Measurements from ENCODE around the gene PYCR2.
"Not testable (repeated sequence)": the region's sequence is repeated elsewhere in the genome, so short reads cannot be mapped to it uniquely, and the experiment has no call there.

The PYCR2 gene

DNA sequence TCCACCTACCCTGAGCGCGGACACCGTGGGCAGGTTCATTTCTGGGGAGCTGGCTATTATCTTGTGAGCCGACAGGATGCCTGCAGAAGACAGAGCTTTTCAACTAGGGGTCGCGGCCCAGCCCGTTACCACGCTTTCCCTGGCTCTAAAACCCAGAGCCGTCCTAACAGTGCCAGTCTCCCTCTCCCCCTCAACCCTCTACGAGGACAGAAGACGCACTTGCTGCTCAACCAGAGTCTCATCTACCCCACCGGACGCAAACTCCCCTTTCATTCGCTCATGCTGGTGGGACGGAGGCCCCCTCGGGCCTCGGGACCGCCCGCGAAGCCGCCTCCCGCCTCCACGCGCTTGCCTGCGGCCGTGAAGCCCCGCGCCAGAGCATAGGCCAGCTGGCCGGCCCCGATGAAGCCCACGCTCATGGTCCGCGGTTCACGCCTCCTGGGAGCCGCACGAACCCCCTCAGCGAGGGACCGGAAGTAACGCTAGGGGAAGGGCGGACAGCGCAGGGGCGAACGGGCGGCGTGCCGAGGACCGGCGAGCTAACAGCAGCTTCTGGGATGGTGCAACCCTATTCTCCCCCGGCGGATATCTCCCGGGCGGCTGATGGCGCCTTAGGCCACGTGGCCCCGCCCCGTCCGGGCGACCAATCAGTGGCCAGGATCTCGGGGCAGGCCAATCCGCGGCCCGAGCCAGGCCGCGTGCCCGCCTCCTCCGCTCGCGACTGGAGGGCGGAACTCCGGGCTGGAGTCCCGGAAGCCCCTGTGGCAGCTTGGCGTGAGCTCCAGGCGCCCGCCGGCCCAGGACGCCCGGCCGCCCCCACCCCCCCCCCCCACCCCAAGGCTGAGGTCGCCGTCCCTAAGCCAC lies at the start of gene PYCR2:
PYCR2 (minus strand) TSS at position 559 of the 864 bp plus-strand sequence; CDS start at position 419, 140 bp downstream.
- peak; percentile 98 for DNase-seq

DNA sequence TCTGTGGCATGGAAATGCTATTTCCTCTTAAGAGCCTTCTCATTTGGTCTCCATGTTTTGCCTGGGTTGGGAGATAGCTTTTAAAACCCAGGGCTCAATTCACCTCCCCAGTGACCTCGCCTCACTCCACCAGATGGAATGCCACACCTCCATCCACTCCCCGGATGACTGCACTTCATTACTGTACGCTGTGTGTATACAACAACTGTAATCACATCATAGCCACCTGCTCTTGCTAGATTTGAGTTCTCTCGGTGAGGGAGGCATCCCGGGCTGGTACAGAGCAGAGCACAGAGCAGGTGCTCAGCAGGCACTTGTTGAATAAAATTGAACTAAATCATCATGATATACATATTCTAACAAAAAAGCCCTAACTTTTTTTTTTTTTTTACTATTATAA lies 49.1 kb upstream of the PYCR2 start:
- DNase-seq = peak; percentile 38

DNA sequence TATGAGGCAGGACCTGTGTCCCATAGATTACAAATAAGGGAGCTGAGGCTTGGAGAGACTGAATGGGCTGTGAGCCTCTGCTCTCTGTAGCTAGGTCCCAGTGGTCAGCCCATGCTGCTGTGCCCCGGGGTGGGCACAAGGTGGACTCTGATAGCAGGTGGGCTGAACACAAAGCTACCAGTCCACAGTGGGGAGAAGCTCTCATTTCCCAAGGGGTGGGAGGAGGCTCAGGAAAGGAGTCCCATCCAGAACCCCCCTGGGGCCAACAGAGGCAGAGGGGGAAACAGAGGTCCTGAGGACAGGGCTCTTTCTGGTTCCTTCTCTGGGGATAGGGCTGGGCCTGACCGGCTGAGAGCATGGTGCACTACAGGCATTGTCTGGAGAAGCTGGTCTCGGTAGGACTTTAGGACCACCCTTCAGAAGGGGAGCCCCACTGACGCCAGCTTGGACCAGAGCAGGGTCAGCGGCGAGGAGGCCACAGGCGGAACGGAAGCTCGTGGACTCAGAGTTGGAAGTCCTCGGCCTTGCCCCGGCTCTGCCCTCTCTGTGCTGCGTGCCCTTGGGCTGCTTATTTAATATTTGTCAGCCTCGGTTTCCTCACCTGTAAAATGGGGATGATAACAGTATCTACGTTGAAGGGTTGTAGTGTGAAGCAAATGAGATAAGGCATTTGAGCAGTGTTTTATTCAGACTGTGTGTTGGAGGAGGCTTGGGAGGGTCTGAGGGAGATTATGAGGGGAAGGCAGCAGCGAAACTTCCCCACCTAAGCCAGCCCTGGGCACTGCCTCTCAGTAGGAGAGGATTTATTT lies 48.5 kb upstream of the PYCR2 start:
- no peak for DNase-seq

DNA sequence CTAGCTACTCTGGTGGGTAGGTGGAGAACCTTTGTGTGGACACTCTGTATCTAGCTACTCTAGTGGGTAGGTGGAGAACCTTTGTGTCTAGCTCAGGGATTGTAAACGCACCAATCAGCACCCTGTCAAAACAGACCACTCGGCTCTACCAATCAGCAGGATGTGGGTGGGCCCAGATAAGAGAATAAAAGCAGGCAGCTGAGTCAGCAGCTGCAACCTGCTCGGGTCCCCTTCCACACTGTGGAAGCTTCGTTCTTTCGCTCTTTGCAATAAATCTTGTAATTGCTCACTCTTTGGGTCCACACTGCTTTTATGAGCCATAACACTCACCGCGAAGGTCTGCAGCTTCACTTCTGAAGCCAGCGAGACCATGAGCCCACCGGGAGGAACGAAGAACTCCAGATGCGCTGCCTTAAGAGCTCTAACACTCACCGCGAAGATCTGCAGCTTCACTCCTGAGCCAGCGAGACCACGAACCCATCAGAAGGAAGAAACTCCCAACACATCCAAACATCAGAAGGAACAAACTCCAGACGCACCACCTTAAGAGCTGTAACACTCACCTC lies 46.6 kb upstream of the PYCR2 start:
- DNase-seq = not testable (repeated sequence)

DNA sequence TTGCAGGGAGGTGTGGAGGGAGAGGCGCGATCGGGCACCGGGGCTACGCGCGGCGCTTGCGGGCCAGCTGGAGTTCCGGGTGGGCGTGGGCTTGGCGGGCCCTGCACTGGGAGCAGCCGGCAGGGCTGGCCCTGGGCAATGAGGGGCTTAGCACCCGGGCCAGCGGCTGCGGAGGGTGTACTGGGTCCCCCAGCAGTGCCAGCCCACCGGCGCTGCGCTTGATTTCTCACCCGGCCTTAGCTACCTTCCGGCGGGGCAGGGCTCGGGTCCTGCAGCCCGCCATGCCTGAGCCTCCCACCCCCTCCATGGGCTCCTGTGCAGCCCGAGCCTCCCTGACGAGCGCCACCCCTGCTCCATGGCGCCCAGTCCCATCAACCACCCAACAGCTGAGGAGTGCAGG lies 45.7 kb upstream of the PYCR2 start:
- not testable (repeated sequence) for DNase-seq

DNA sequence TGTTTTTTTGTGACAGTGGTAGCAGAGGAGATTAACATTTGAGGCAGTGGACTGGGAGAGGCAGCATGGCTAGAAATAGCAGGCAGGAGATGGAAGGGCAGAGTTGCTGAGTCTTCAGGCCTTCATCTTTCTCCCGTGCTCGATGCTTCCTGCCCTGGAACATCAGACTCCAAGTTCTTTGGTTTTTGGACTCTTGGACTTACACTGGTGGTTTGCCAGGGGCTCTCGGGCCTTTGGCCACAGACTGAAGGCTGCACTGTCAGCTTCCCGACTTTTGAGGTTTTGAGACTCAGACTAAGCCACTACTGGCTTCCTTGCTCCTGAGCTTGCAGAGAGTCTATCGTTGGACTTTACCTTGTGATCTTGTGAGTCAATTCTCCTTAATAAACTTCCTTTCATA lies 41.2 kb upstream of the PYCR2 start:
- no peak for DNase-seq

DNA sequence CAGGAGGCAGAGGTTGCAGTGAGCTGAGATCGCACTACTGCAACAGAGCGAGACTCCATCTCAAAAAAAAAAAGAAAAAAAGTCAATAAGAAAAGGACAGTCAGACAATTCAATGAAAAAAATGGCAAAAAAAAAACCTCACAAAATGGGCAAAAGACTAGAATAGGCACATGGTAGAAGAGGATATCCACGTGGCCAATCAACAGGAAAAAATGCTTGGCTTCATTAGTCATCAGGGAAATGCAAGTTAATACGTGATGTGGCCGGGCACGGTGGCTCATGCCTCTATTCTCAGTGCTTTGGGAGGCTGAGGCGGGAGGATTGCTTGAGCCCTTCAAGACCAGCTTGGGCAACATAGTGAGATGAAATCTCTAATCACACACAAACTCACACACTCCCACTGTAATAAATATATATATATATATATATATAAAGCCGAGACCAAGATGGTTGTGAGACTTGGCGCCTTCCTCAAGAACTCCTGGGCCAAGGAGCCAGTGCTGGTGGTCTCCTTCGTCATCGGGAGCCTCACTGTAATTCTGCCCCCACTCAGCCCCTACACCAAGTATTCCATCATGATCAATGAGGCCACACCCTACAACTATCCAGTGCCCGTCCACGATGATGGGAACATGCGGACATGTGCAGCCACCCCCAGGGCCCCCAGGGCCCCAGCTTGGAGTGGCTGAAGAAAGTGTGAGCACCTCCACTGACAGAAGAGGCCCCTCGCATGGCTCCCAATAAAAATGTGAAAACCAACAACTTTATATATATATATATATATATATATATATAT lies 39.9 kb upstream of the PYCR2 start:
- no peak for DNase-seq

DNA sequence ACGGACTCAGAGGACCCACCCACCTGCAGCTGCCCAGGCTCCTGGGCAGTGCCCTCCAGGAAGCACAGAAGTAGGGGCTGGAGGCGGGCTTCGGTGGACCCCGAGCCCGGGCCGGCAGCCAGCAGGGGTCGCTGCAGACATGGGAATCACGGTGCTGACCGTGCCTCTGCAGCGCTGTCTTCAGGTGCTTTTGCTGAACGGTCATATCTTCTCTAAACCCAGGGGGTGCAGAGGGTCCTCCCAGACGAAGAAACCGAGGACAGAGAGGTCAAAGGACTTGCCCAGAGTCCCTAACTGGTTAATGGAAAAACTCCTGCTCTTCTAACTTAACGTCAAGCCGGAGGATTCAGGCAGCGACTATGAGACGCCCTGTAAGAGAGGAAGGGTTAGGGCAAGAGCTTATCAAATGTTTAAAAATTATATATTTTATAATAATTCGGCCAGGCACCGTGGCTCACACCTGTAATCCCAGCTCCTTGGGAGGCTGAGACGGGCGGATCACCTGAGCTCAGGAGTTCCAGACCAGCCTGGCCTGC lies 38.5 kb upstream of the PYCR2 start:
- peak; percentile 67 for DNase-seq

DNA sequence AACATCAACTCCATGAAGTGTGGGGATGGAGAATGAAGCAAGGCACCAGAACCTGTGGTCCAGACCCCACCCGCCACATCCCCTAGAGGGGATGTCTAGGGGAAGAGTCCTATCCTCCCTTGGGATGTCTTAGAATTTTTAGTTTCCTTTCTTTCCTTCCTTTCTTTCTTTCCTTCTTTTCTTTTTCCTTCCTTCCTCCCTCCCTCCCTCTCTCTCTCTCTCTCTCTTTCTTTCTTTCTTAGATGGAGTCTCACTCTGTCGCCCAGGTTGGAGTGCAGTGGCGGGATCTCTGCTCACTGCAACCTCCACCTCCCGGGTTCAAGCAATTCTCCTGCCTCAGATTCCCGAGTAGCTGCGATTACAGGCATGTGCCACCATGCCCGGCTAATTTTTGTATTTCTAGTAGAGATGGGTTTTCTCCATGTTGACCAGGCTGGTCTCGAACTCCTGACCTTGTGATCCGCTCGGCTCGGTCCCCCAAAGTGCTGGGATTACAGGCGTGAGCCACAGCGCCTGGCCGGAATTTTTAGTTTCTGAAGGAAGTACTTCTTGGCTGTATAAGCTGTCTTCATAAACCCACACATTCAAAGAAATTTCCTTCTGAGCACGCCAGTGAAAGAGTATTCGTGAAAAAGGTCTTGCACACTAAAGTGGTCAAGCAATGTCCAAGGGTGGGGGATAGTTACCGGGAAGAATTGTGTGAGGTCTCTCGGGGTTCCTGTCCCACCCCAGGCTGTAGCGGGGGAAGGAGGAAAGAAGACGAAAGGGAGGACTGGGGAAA lies 37.8 kb upstream of the PYCR2 start:
- DNase-seq = no peak

DNA sequence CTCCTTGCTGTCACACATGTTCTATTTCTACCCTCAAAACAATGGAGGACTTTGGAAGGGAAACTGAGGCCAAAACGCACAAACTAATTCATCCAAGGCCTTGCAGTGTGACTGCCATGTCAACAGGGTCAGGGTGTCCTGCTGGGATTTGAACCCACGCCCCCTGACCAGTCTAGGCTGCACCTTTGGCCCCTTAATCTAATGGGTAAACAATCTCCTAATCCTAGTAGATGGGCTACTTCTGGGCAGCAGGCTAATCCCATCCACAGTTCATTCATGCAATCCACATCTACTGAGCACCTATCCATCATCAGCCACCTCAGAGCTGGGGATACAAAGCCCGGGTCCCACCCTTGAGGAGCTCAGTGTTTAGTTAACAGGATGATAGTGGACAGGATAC lies 34.0 kb upstream of the PYCR2 start:
- no peak for DNase-seq

DNA sequence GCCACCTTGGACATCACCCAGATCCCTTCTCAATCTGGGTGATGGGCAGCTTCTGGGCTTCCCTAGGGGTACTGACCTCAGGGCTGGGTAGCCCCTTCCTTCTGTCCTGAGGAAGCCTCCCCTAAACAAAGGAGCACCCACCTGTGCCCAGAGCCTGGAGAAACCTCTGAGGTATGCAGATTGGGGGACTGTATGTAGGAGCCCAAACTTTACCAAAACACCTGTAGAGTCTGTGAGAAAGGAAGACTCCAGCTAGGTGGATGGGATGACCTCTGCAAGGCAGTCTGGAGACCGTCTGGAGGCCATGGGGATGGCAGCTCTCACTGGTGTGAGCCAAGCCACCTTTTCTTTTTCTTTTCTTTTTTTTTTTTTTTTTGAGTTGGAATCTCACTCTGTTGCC lies 30.7 kb upstream of the PYCR2 start:
- no peak for DNase-seq

DNA sequence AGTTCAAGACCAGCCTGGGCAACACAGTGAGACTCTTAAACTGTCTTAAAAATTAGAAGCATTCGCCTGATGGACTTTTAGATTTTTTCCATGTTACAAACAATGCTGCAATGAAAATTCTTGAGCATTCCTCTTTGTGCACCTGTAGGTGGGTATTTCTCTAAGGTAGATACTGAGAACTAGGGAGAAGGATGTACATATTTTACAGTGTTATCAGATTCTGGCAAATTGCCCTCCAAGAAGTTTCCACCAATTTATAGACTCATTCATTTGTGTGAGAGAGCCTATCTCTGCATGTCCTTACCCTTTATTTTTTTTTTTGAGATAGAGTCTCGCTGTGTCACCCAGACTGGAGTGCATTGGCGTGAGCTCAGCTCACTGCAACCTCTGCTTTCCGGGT lies 29.3 kb upstream of the PYCR2 start:
- DNase-seq = peak; percentile 28

DNA sequence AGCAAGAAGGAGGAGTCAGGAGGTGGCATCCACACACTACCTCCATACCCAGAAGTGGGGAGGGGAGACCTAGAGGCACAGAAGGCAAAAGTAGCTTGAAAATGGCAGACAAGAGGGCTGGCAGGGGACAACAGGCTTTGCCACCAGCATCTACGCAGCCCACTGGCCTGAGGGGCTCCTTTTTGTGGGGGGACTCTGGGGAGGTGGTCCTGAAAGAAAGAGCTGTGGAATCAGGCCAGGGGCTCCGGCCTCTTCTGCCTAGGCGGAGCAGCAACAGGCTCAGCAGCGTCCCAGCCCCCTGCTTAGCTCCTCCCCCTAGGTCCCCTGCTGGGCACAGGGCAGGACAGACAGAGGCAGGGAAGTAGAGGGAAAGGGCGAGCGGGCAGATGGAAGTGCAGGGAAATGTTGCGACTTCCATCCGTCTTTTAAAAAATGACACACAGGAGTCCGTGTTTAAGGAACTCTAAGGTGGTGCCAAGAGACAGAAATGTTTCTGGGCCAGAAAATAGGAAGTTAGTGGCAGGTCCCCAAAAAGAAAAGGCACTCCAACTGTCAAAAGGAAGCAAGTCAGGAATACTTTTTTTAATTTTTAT lies 27.0 kb upstream of the PYCR2 start:
- DNase-seq = peak; percentile 63

DNA sequence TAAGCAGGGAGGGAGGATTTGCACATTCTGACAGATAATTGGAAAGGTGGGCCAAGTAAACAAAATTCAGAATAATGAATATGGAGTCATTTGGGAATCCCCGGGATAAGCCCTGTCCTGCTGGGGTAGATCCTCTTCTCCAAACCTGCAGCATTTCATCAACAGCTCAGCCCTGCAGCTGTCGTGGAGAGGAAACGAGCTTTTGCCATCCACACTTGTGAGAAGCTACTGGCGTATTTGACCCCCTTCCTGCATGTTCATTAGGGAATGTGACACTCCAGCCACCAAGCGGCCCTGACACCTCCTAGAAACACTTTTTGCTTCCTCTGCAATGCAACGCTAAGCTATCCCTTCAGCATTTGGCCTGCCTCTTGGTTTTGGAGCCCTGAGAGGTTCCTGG lies 25.0 kb upstream of the PYCR2 start:
- DNase-seq = no peak

DNA sequence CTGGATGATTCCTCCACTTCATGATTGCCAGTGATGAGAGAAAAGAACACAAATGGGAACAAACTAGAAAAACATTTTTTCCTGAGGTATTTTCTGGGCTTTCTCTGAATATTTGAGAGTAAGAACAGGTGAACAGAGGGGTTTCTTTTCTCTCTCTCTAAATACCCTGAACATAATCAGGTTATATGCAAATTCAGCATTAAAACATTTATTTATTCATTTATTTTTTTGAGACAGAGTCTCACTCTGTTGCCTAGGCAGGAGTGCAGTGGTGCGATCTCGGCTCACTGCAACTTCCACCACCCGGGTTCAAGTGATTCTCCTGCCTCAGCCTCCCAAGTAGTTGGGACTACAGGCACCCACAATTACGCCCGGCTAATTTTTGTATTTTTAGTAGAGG lies 22.8 kb upstream of the PYCR2 start:
- DNase-seq = no peak

DNA sequence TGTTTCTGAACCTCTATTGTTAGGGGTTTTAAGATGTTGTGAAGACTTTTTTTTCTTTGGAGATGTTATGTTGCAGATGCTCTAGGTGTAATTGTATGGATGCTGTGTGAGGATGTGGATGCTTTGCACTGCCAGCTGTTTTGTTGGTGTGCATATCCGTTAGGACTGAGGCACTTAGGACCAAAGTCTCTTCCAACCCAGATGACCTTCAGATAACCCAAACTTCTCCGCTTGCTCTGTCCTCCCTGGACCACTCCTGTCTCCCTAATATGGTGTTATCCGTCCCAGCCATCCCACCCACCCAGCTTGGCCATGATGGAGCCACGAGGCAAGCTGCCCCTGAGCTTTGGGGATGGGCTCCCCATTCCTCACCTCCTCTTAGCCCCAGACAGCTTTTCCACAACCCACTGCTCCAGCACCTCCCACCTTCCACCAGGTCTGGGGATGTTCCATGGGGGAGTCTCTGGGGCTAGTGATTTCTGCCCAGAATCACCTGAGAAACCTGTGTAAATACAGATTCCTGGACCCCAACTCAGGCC lies 22.1 kb upstream of the PYCR2 start:
- DNase-seq = no peak

DNA sequence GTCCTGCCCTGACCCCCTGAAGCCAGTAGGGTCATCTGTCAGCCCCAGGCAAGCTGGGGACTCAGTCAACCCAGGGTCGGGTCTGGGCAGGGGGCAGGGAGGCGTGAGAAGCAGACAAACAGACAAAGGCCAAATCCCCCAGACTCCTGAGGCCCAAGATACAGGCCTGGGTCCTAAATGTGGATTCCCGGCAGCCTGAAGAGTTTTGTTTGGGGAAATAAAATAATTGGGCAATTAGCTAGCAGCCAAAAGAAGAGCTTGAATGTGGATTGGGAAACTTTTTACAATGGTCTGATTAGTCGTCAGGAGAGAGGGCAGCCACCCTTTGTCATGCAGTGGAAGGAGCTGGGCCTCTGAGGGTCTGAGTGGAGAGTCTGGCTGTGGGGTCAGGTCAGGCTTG lies 21.5 kb upstream of the PYCR2 start:
- no peak for DNase-seq

DNA sequence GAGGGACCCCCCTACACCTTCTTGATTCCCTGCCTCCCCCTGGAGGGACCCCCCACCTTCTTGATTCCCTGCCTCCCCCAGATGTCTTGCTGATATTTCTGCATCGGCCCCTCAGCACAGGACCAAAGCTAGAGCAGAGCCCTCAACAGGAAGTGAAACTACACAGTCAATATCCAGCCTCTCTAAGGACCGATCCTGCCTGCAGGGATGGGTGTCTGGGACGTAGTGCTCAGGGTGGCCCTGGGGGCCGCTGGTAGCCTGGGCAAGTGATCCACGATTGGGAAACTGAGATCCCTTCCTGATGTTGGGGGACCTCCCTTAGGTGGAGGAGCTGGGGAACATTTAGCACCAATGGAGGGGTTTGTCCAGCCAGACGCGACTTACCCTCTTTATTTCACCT lies 20.9 kb upstream of the PYCR2 start:
- no peak for DNase-seq

DNA sequence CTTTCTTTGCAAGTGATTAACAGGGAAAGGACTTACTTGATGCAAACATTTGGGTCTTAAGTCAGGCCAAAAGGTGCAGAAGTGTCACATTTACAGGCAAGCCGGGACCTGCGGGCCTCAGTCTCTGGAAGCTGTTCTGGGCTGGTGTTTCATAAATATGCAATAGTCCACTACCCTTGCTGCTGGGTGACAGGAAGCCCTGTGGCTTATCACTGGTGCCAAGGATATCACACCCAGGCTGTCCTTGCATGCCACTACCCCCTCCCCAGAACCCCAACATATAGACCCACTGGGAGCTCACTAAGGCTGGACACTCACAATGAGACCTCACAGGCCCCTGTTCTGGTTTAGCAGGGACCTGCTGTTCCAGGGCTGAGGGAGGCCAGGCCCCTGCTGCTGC lies 20.3 kb upstream of the PYCR2 start:
- peak; percentile 42 for DNase-seq

DNA sequence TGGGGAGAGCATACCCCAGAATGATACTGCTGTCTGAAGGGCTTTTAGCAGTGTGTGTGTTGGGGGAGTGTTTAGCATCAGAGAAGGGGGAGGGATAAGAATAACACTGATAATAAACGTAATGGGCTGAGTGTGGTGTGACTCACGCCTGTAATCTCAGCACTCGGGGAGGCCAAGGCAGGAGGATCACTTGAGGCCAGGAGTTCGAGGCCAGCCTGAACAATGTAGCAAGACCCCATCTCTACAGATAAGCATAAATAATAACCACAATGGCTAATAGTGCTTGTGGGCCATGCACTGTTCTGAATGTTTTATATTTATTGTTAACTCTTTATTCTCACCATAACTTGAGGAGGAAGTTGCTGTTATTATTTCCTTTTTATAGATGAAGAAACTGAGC lies 19.5 kb upstream of the PYCR2 start:
- no peak for DNase-seq

DNA sequence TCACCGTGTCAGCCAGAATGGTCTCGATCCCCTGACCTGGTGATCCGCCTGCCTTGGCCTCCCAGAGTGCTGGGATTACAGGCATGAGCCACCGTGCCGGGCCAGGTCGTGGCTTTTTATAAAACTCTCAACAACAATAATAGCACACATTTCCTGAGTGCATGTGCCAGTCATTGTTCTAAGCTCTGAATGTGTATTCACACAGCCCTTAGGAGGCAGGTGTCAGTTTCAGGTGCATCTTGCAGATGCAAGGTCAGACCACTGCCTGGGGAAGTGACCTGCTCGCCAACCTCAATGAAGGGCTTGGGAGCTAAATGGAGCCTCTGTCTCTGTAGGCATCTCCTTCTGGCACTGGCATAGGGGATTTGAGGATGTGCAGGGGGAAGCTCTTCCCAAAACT lies 18.5 kb upstream of the PYCR2 start:
- no peak for DNase-seq
